ENCODE data around the gene TMIGD1. TPM values are rescaled to one million over a fixed set of nuclear protein-coding genes. Genes with fewer than 3 reads are reported as not detected.
"Not testable (repeated sequence)": the region's sequence is repeated elsewhere in the genome, so short reads cannot be mapped to it uniquely, and the experiment has no call there.

Gene TMIGD1
- total RNA-seq, 1 donor from 2014 or later: not detected

GRCh38 chr17:30354701-30355100, 20.8 kb upstream of the TMIGD1 start:
- Mint-ChIP-seq H3K36me3 (ENCODE audit: low read depth) (no peaks in the 10 kb centered on the region), H3K27me3 (ENCODE audit: low read depth) (no peaks in the 10 kb centered on the region), H3K4me1 (no peaks in the 10 kb centered on the region), H3K9me3 (peaks cover 2% of the 10 kb centered on the region), H3K4me3 (no peak overlapping the region), H3K27ac (ENCODE audit: unreplicated experiment) (no peak overlapping the region)
- no peak for DNase-seq (ENCODE audit: low read depth, low spot score)
- TF ChIP-seq CTCF (conservative IDR thresholded peaks at IDR 0.05): no peak

- Mint-ChIP-seq H3K36me3 (ENCODE audit: low read depth) (no peaks in the 10 kb centered on the region), H3K4me1 (no peaks in the 10 kb centered on the region), H3K27me3 (ENCODE audit: low read depth) (no peaks in the 10 kb centered on the region), H3K4me3 (no peak overlapping the region), H3K27ac (ENCODE audit: unreplicated experiment) (no peak overlapping the region), H3K9me3 (peaks cover 2% of the 10 kb centered on the region)
- TF ChIP-seq CTCF (conservative IDR thresholded peaks at IDR 0.05): no peak
- no peak for DNase-seq (ENCODE audit: low read depth, low spot score)
Observed at GRCh38 chr17:30352240-30352814, 18.5 kb upstream of the TMIGD1 start.

- Mint-ChIP-seq H3K4me1 (no peaks in the 10 kb centered on the region), H3K9me3 (peaks cover 2% of the 10 kb centered on the region), H3K27ac (ENCODE audit: unreplicated experiment) (no peak overlapping the region), H3K36me3 (ENCODE audit: low read depth) (no peaks in the 10 kb centered on the region), H3K4me3 (no peak overlapping the region), H3K27me3 (ENCODE audit: low read depth) (no peaks in the 10 kb centered on the region)
- no peak for TF ChIP-seq CTCF (conservative IDR thresholded peaks at IDR 0.05)
- DNase-seq (ENCODE audit: low read depth, low spot score): no peak
Observed at GRCh38 chr17:30351735-30352134, 17.9 kb upstream of the TMIGD1 start.

DNA sequence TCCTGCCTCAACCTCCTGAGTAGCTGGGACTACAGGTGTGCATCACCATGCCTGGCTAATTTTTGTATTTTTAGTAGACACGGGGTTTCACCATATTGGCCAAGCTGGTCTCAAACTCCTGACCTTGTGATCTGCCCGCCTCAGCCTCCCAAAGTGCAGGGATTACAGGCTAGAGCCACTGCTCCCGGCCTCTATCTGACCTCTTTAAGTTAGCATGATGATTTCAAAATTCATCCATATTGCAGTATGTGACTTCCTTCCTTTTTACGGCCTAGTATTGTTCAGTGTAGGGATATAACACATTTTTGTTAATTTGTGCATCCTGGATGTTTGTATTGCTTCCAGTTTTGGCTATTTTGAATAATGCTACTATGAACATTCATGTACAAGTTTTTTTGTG, 17.4 kb upstream of the TMIGD1 start:
- H3K4me1 Mint-ChIP-seq; H3K4me3 Mint-ChIP-seq; DNase-seq (ENCODE audit: low read depth, low spot score); H3K27me3 Mint-ChIP-seq (ENCODE audit: low read depth); H3K27ac Mint-ChIP-seq (ENCODE audit: unreplicated experiment); H3K36me3 Mint-ChIP-seq (ENCODE audit: low read depth); H3K9me3 Mint-ChIP-seq: not testable (repeated sequence)

DNA sequence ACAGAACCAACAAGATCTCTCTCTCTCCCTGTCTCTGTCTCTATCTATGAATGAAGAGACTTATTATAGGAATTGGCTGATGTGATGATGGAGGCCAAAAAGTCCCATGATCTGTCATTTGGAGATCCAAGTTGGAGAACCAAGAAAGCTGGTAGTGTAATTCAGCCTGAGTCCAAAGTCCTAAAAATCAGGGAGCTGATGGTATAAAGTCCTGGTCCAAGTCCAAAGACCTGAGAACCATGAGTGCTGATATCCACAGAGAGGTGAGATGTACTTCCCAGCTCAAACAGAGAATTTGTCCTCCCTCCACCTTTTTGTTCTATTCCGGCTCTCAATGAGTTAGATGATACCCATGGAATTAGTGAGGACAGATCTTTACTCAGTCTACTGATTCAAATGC, 15.4 kb upstream of the TMIGD1 start:
- Mint-ChIP-seq H3K27me3 (ENCODE audit: low read depth) (no peaks in the 10 kb centered on the region), H3K36me3 (ENCODE audit: low read depth) (no peaks in the 10 kb centered on the region), H3K27ac (ENCODE audit: unreplicated experiment) (no peak overlapping the region), H3K4me3 (no peak overlapping the region), H3K9me3 (peaks cover 2% of the 10 kb centered on the region), H3K4me1 (peaks cover 8% of the 10 kb centered on the region)
- no peak for DNase-seq (ENCODE audit: low read depth, low spot score)
- no peak for TF ChIP-seq CTCF (conservative IDR thresholded peaks at IDR 0.05)

DNA sequence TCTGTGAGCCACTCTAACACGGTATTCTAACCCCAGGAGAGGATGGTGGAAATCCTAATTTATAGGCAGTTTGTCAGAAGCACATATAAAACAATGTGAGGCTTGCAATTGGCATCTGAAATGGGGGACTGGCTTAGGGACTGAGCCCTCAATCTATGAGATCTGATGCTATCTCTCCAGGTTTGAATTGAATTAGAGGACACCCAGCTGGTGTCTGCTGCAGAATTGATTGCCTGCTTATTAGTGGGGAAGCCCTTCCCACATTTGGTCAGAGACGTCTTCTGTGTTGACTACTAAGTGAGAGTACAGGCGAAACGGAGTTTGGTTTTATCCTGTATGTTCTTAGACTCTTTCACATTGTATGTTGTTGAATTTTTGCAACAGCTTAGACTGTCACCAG, 13.6 kb upstream of the TMIGD1 start:
- H3K36me3 Mint-ChIP-seq (ENCODE audit: low read depth): no peaks in the 10 kb centered on the region
- H3K4me1 Mint-ChIP-seq: peaks cover 17% of the 10 kb centered on the region
- H3K27ac Mint-ChIP-seq (ENCODE audit: unreplicated experiment): no peak overlapping the region
- H3K27me3 Mint-ChIP-seq (ENCODE audit: low read depth): no peaks in the 10 kb centered on the region
- no peak for DNase-seq (ENCODE audit: low read depth, low spot score)
- no peak overlapping the region for H3K4me3 Mint-ChIP-seq
- no peak for TF ChIP-seq CTCF (conservative IDR thresholded peaks at IDR 0.05)
- H3K9me3 Mint-ChIP-seq: no peaks in the 10 kb centered on the region
